Keratinocyte (primary cell): ENCODE data around the gene DIPK1A. TPM values are rescaled to one million over a fixed set of nuclear protein-coding genes. Genes with fewer than 3 reads are reported as not detected.

ENCODE experiments used
- DNase-seq: peaks from one replicate; pipeline ENCODE4 v3.0.0-alpha.2; 2011; ENCODE audit warnings: low read depth, missing footprints, low spot score
- FAIRE-seq: peaks from 2 replicates; lab custom pipeline; 2011; peaks lifted over from hg19 to GRCh38; lab: Jason Lieb, UNC
- H2AFZ ChIP-seq: 2 replicates; pipeline ENCODE4 v1.6.0; 2012; ENCODE audit warnings: low read length, control low read depth, inconsistent platforms; ENCODE audit not compliant: control insufficient read depth
- H3K27ac ChIP-seq: 2 replicates; pipeline ENCODE4 v1.5.1; 2011; ENCODE audit warnings: low read length; ENCODE audit not compliant: control insufficient read depth, insufficient read depth
- H3K27me3 ChIP-seq: 3 replicates; pipeline ENCODE4 v1.6.0; 2011; ENCODE audit warnings: low read length; ENCODE audit not compliant: control insufficient read depth, insufficient read depth; ENCODE audit errors: extremely low read depth
- H3K36me3 ChIP-seq, 2 experiments: 2 replicates in 1 of 2; 3 replicates in 1 of 2; pipeline ENCODE4 v1.5.1; 2011; ENCODE audit warnings: low read length in 2 of 2, mild to moderate bottlenecking in 1 of 2; ENCODE audit not compliant: control insufficient read depth in 2 of 2, insufficient read depth in 2 of 2; ENCODE audit errors: extremely low read depth in 1 of 2
- H3K4me1 ChIP-seq: 3 replicates; pipeline ENCODE4 v1.5.1; 2011; ENCODE audit warnings: low read length; ENCODE audit not compliant: control insufficient read depth, insufficient read depth; ENCODE audit errors: extremely low read depth
- H3K4me2 ChIP-seq: 3 replicates; pipeline ENCODE4 v1.6.0; 2011; ENCODE audit warnings: low read depth, low read length; ENCODE audit not compliant: control insufficient read depth, insufficient read depth; ENCODE audit errors: extremely low read depth
- H3K4me3 ChIP-seq, 3 experiments: fragments of 200-600 bp in 1 of 3; sonication (generic) in 1 of 3; 2 replicates in 2 of 3; 3 replicates in 1 of 3; pipeline ENCODE4 v1.5.1; 2011 to 2016; ENCODE audit warnings: low read length in 3 of 3, mild to moderate bottlenecking in 3 of 3, control low read depth in 2 of 3, inconsistent platforms in 1 of 3, low read depth in 1 of 3, mixed read lengths in 1 of 3, mixed run types in 1 of 3, moderate library complexity in 1 of 3; ENCODE audit not compliant: control insufficient read depth in 2 of 3, insufficient read depth in 2 of 3; ENCODE audit errors: extremely low read depth in 1 of 3
- H3K79me2 ChIP-seq: 2 replicates; pipeline ENCODE4 v1.6.0; 2012; ENCODE audit warnings: low read length; ENCODE audit not compliant: control insufficient read depth, insufficient read depth
- H3K9ac ChIP-seq: 3 replicates; pipeline ENCODE4 v1.6.0; 2011; ENCODE audit warnings: low read length; ENCODE audit not compliant: control insufficient read depth, insufficient read depth; ENCODE audit errors: extremely low read depth
- H3K9me1 ChIP-seq: 3 replicates; pipeline ENCODE4 v1.6.0; 2011; ENCODE audit warnings: low read length; ENCODE audit not compliant: control insufficient read depth, insufficient read depth; ENCODE audit errors: extremely low read depth
- H3K9me3 ChIP-seq: 2 replicates; pipeline ENCODE4 v1.5.1; 2012; ENCODE audit warnings: low read depth, low read length; ENCODE audit not compliant: control insufficient read depth
- H4K20me1 ChIP-seq: 3 replicates; pipeline ENCODE4 v1.6.0; 2011; ENCODE audit warnings: low read length; ENCODE audit not compliant: control insufficient read depth, insufficient read depth; ENCODE audit errors: extremely low read depth
- CTCF ChIP-seq, 3 experiments: IDR thresholded peaks in 1 of 3; conservative IDR thresholded peaks in 1 of 3; optimal IDR thresholded peaks in 1 of 3; 2 replicates in 2 of 3; 3 replicates in 1 of 3; pipeline versions ENCODE3 to v1.5.1; 2011; ENCODE audit warnings: low read length in 3 of 3, mild to moderate bottlenecking in 3 of 3, moderate library complexity in 2 of 3, control low read depth in 1 of 3, inconsistent platforms in 1 of 3; ENCODE audit not compliant: insufficient read depth in 2 of 3; ENCODE audit errors: extremely low read depth in 1 of 3
- EZH2 ChIP-seq: IDR thresholded peaks from one replicate; pipeline ENCODE4 v1.6.1; 2012; ENCODE audit warnings: inconsistent platforms, mild to moderate bottlenecking, low read length, moderate library complexity
- dilution Hi-C: fragments of 300-500 bp; cut with MboI; formaldehyde crosslinking; loops from one replicate; pipeline ENCODE4 v1.7.0; 2020; ENCODE audit warnings: low sequenced_read_pairs; ENCODE audit not compliant: extremely low pct_ligation_motif_present
- polyA plus RNA-seq, 5 experiments: library from polyadenylated mRNA; depleted of rRNA in 3 of 5; stranded (reverse) in 3 of 5; stranded (forward) in 1 of 5; unstranded in 1 of 5; fragments of >200 nt; gene quantifications; 1 replicate in 1 of 5; 2 replicates in 3 of 5; 3 replicates in 1 of 5; pipeline versions ENCODE4 v1.2.1 to v1.2.3, GENCODE V29; 2011 to 2012; ENCODE audit warnings: missing spikeins in 2 of 5, low read depth in 1 of 5, low replicate concordance in 1 of 5

DIPK1A gene
- polyA plus RNA-seq, 1 donor (not counting 4 experiments of a cell fraction or from before 2014, with no cell fraction given) = 22.0 TPM

GRCh38 chr1:92968138-92969032, 7.1 kb upstream of the DIPK1A start:
- TF ChIP-seq EZH2 (no peak), CTCF (optimal IDR thresholded peaks at IDR 0.05 in 1 of 3, IDR thresholded peaks at IDR 0.05 in 1 of 3, conservative IDR thresholded peaks at IDR 0.05 in 1 of 3; ENCODE audit: extremely low read depth in 1 of 3, insufficient read depth in 2 of 3, low read length in 3 of 3) (peak; percentile 48 to 68 (median 57))
- H3K79me2 ChIP-seq = no peaks in the 10 kb centered on the region
- H2AFZ ChIP-seq = no peak overlapping the region
- H3K27ac ChIP-seq = no peak overlapping the region
- no peaks in the 10 kb centered on the region for H3K36me3 ChIP-seq
- peaks cover 15% of the 10 kb centered on the region for H3K4me1 ChIP-seq
- no peak overlapping the region for H3K4me3 ChIP-seq
- peak; percentile 83 for FAIRE-seq
- no peak for DNase-seq
- H3K4me2 ChIP-seq = no peak overlapping the region
- dilution Hi-C loops = no loop called here
- no peaks in the 10 kb centered on the region for H3K9me3 ChIP-seq
- no peaks in the 10 kb centered on the region for H4K20me1 ChIP-seq
- no peak overlapping the region for H3K9ac ChIP-seq
- no peaks in the 10 kb centered on the region for H3K9me1 ChIP-seq
- H3K27me3 ChIP-seq = no peaks in the 10 kb centered on the region

- Histone ChIP-seq H3K9me1 (no peaks in the 10 kb centered on the region), H3K27me3 (no peaks in the 10 kb centered on the region), H4K20me1 (no peaks in the 10 kb centered on the region), H2AFZ (no peak overlapping the region), H3K4me1 (peaks cover 11% of the 10 kb centered on the region), H3K27ac (no peak overlapping the region), H3K79me2 (peaks cover 2% of the 10 kb centered on the region), H3K4me2 (no peak overlapping the region), H3K36me3 (no peaks in the 10 kb centered on the region), H3K4me3 (no peak overlapping the region), H3K9ac (no peak overlapping the region), H3K9me3 (no peaks in the 10 kb centered on the region)
- no peak for TF ChIP-seq CTCF (optimal IDR thresholded peaks at IDR 0.05 in 1 of 3, IDR thresholded peaks at IDR 0.05 in 1 of 3, conservative IDR thresholded peaks at IDR 0.05 in 1 of 3; ENCODE audit: extremely low read depth in 1 of 3, insufficient read depth in 2 of 3, low read length in 3 of 3)
- TF ChIP-seq EZH2 = no peak
- dilution Hi-C loops = no loop called here
- DNase-seq (no peak), FAIRE-seq (no peak)
These were observed 3.7 kb upstream of the DIPK1A start for GRCh38 chr1:92964998-92965397.
